Ishikawa (cell line): Measurements from ENCODE around the gene PPP1R3F.

ENCODE experiments used
- CEBPB ChIP-seq: IDR thresholded peaks from 2 replicates; pipeline ENCODE4 v1.6.1; 2012
- CREB1 ChIP-seq: IDR thresholded peaks from 2 replicates; pipeline ENCODE4 v1.6.1; 2012; ENCODE audit warnings: low read depth
- EGR1 ChIP-seq: IDR thresholded peaks from 2 replicates; pipeline ENCODE4 v1.6.1; 2012
- EP300 ChIP-seq: IDR thresholded peaks from 2 replicates; pipeline ENCODE4 v1.6.1; 2012; ENCODE audit warnings: borderline replicate concordance
- FOXM1 ChIP-seq: IDR thresholded peaks from 2 replicates; pipeline ENCODE4 v1.6.1; 2012; ENCODE audit warnings: low read depth, borderline replicate concordance
- RAD21 ChIP-seq: IDR thresholded peaks from 2 replicates; pipeline ENCODE4 v1.6.1; 2012; ENCODE audit warnings: low read depth
- TCF12 ChIP-seq: IDR thresholded peaks from 2 replicates; pipeline ENCODE4 v1.6.1; 2012; ENCODE audit warnings: low read depth
- TEAD4 ChIP-seq: IDR thresholded peaks from 2 replicates; pipeline ENCODE4 v1.6.1; 2012
- YY1 ChIP-seq: IDR thresholded peaks from 2 replicates; pipeline ENCODE4 v1.6.1; 2012; ENCODE audit warnings: low read depth
- ZBTB7A ChIP-seq: IDR thresholded peaks from 2 replicates; pipeline ENCODE4 v1.6.1; 2012; ENCODE audit warnings: low read depth
- TF ChIP-seq, protein P1 (sequence below): IDR thresholded peaks from 2 replicates; pipeline ENCODE4 v1.6.1; 2012; ENCODE audit warnings: low read depth, mild to moderate bottlenecking
- TF ChIP-seq, protein P2 (sequence below): IDR thresholded peaks from 2 replicates; pipeline ENCODE4 v1.6.1; 2012
- TF ChIP-seq, protein P3 (sequence below): IDR thresholded peaks from 2 replicates; pipeline ENCODE4 v1.6.1; 2012

DNA sequence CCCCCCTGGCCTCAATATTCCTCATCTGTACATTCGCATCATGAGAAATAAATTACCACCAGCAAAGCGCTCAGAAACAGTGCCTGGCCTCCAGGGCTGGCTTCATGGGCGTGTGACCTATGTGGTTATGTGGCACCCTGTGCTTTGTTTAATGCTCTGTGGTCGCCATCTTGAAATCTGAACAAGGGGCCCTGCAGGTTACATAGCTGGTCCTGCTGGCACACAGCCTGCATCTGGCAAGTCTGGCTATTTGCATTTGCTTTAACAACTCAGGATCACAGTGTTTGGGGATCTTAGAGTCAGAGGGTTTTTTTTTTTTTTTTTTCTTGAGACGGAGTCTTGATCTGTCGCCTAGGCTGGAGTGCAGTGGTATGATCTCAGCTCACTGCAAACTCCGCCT is 15.0 kb upstream of the PPP1R3F start:
- TF ChIP-seq YY1 (no peak), EP300 (no peak), TEAD4 (no peak), EGR1 (no peak), CEBPB (no peak), FOXM1 (no peak), CREB1 (no peak), TCF12 (no peak), ZBTB7A (no peak), RAD21 (no peak)
- TF ChIP-seq, protein P1, sequence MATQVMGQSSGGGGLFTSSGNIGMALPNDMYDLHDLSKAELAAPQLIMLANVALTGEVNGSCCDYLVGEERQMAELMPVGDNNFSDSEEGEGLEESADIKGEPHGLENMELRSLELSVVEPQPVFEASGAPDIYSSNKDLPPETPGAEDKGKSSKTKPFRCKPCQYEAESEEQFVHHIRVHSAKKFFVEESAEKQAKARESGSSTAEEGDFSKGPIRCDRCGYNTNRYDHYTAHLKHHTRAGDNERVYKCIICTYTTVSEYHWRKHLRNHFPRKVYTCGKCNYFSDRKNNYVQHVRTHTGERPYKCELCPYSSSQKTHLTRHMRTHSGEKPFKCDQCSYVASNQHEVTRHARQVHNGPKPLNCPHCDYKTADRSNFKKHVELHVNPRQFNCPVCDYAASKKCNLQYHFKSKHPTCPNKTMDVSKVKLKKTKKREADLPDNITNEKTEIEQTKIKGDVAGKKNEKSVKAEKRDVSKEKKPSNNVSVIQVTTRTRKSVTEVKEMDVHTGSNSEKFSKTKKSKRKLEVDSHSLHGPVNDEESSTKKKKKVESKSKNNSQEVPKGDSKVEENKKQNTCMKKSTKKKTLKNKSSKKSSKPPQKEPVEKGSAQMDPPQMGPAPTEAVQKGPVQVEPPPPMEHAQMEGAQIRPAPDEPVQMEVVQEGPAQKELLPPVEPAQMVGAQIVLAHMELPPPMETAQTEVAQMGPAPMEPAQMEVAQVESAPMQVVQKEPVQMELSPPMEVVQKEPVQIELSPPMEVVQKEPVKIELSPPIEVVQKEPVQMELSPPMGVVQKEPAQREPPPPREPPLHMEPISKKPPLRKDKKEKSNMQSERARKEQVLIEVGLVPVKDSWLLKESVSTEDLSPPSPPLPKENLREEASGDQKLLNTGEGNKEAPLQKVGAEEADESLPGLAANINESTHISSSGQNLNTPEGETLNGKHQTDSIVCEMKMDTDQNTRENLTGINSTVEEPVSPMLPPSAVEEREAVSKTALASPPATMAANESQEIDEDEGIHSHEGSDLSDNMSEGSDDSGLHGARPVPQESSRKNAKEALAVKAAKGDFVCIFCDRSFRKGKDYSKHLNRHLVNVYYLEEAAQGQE: no peak
- TF ChIP-seq, protein P2, sequence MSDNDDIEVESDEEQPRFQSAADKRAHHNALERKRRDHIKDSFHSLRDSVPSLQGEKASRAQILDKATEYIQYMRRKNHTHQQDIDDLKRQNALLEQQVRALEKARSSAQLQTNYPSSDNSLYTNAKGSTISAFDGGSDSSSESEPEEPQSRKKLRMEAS: no peak
- TF ChIP-seq, protein P3, sequence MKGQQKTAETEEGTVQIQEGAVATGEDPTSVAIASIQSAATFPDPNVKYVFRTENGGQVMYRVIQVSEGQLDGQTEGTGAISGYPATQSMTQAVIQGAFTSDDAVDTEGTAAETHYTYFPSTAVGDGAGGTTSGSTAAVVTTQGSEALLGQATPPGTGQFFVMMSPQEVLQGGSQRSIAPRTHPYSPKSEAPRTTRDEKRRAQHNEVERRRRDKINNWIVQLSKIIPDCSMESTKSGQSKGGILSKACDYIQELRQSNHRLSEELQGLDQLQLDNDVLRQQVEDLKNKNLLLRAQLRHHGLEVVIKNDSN: no peak
